GM10266 (cell line): ENCODE data around the gene NKIRAS1.
"Not testable (repeated sequence)": the region's sequence is repeated elsewhere in the genome, so short reads cannot be mapped to it uniquely, and the experiment has no call there.

Experiments
- DNase-seq: peaks from one replicate; pipeline ENCODE4 v3.0.0; 2012; ENCODE audit errors: extremely low spot score
- CTCF ChIP-seq: IDR thresholded peaks from 2 replicates; pipeline ENCODE4 v1.5.1; 2012; ENCODE audit warnings: mild to moderate bottlenecking, low read depth; ENCODE audit not compliant: control insufficient read depth, insufficient read depth; ENCODE audit errors: missing control alignments

NKIRAS1 gene

GRCh38 chr3:23928524-23928923, 11.7 kb upstream of the NKIRAS1 start:
- no peak for DNase-seq
- TF ChIP-seq CTCF: no peak

GRCh38 chr3:23926736-23927135, 9.9 kb upstream of the NKIRAS1 start:
- peak; percentile 22 for TF ChIP-seq CTCF

GRCh38 chr3:23926246-23926645, 9.5 kb upstream of the NKIRAS1 start:
- no peak for TF ChIP-seq CTCF

More at GRCh38 chr3:23926736-23927135, 9.9 kb upstream of the NKIRAS1 start:
- DNase-seq: no peak

DNA sequence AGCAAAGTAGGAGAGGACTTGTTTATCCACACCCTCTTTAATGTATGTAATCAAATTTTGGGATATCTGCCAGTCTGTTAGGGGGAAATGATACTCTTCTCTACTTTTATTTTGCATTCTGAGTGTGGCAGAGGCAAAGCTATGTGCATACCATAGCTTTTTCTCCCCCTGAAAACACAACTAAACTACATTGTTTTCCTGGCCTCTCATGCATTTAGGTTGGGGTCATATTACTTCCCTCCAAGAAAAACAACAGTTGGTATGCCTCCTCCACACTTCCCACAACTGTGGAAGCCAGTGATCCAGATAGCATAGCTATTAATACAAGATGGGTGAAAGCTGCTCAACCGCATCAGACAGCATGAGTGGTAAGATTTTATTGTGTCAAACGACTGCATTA, 7.0 kb upstream of the NKIRAS1 start:
- no peak for TF ChIP-seq CTCF
- DNase-seq: no peak

More at GRCh38 chr3:23926246-23926645, 9.5 kb upstream of the NKIRAS1 start:
- no peak for DNase-seq

DNA sequence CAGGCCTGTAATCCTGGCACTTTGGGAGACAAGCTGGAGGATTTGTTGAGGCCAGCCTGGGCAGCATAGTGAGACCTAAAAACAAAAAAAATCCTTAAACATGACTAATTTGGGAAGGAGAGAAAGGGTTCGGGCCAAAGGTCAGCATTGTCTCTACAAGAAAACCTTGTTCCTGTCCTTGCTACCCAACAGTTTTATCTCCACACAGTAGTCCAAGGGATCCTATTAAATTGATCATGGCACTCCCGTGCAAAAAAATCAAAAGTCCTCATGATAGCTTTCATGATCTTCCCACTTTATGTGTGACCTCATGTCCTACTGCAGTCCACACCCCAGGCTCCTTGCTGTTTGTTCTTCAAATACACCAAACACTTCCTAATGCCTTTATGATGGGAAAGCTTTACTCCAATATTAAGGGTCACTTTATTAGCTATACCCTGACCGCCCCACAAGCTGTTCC, 4.3 kb upstream of the NKIRAS1 start:
- TF ChIP-seq CTCF: no peak
- DNase-seq: no peak

DNA sequence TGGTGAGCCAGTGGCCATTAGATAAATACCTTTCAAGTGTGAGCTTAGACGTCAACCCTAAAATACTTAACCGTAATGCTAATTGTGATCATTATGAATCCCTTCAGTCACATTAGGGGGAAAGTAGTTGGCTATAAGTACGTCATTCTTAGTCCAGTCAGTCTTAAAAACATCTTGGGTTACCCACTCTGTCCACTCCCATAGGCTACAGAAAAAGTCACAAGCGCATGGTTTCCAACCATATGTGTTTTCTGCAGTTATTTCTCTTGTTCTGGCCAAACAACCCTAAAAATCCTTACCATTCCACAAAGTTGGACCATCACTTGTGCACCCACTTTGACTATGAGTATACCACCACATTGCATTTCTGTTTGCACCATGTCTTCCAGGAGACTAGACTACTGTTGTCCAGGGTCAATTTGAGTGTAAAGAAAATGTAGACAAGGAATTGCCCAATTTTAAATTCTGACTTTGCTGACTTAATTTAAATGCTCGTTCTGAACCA, 3.4 kb upstream of the NKIRAS1 start:
- no peak for TF ChIP-seq CTCF
- DNase-seq: no peak

GRCh38 chr3:23919628-23920027, 2.8 kb upstream of the NKIRAS1 start:
- DNase-seq: no peak
- TF ChIP-seq CTCF: no peak

DNA sequence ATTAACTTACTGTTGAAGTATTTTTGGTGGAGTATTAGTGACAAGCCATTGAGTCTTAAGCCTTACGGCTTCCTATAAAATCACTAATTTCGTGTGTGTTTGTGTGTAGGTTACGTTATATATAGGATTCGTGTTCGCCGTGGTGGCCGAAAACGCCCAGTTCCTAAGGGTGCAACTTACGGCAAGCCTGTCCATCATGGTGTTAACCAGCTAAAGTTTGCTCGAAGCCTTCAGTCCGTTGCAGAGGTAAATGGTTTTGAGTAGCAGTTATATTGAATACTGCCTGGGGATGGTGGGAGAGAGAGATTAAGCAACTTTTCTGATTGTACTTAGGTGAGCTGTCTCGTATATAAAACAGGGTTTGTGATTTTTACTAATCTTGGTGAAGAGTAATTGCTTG, 1.5 kb upstream of the NKIRAS1 start:
- DNase-seq: not testable (repeated sequence)

DNA sequence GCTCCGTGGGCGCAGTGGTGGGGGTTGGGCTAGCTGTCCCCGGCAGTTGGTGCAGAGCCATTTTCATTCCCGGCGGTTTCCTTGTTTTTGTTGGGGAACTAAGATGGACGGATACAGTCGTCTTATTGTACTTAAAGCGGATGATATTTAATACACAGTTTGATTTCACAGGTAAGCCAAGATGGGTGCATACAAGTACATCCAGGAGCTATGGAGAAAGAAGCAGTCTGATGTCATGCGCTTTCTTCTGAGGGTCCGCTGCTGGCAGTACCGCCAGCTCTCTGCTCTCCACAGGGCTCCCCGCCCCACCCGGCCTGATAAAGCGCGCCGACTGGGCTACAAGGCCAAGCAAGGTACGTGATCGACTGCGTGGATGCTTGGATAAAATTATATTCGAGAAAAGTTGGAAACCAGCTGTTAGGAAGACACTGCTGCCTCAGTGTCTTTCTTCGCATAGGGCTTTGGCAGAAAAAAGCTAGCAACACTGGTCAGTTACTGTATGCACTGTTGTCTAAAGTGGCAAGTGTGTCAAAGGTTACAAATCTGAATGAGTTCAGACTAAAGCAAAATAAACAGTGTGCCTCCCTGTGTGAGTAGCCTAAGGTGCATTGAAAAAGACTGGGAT, 1.0 kb upstream of the NKIRAS1 start:
- peak; percentile 38 for DNase-seq
